TTC549 (cell line): ENCODE results near the gene PAX3.

Experiments used
- FAIRE-seq: peaks from 2 replicates; lab custom pipeline; 2012; peaks lifted over from hg19 to GRCh38; lab: Jason Lieb, UNC

PAX3 gene

GRCh38 chr2:222298311-222299150 is at the start of gene PAX3:
Gene PAX3 (minus strand): TSS chr2:222298998. CDS start chr2:222298615, 383 bp downstream.
- no peak for FAIRE-seq

DNA sequence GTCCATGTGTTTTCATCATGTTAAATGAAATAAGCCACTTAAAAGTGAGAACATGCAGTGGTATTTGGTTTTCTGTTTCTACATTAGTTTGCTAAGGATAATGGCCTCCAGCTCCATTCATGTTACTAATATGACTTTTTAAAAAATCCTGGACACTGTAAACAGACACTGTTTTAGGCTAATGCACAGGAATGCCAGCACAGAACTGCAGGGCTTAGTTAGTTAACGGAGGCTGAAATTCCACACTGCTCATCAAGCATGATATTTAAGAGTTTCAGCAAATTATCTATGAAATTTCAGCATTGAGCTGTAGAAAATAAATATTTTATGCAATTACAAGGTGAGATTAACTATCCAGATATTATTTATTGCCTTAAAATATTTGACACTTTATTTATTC is 42.5 kb upstream of the PAX3 start:
- FAIRE-seq = no peak

GRCh38 chr2:222338374-222338773 is 39.6 kb upstream of the PAX3 start:
- FAIRE-seq = no peak

DNA sequence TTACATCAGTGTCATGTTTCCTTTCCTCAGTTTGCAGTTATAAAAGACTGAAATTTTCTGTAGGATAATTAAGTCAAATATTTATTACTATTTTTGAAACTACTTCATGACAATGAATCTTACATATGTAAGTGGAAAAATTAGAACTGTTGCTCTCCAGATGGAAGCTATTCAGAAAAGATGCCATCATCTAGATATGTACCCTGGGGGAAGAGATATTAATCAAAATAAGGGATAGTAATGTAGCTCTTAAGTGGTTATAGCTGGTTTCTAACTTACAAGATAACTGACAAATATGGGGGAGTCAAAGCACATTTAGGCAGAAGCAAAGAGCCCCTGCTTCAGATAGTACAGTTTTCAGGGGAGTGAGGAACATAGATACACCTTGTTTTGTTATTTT is 38.1 kb upstream of the PAX3 start:
- no peak for FAIRE-seq

GRCh38 chr2:222336442-222336841 is 37.6 kb upstream of the PAX3 start:
- FAIRE-seq = no peak

GRCh38 chr2:222334914-222335313 is 36.1 kb upstream of the PAX3 start:
- FAIRE-seq = no peak

DNA sequence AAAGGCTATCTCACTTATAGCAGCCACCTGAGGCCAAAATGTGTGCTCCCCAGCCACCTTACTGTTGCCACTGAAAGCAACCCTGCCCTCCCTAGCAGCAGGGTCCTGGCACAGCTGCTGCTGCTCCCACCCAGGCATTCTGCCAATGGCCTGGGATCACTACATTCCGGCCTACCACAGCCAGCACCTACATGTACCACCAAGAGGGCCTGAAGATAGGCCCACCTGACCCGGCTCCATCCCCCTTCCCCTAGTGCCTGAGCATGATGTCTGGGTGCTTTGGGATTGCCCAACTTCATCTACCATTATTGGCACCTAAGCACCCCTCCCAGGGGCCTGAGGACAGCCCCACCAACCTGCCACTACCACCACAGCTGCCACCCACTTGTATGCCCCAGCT is 34.6 kb upstream of the PAX3 start:
- FAIRE-seq = no peak

DNA sequence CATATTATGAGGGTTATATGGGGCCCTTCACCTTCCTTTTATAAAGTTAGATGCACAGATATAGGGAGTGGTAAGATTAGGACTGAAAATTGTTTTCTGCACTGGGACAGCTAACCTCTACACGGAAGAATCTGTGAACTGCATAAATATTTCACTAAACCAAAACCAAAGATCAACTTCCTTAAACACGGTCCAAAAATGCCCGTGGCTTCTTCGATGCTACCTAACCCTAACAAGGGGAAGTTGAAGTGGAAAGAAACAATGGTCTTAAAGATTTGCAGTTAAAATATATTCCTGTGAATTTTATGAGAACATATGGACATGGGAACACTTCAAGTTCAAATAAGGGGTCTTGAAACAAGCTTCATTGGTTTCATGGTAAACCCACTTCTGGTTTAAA is 33.3 kb upstream of the PAX3 start:
- FAIRE-seq = no peak

GRCh38 chr2:222330910-222331309 is 32.1 kb upstream of the PAX3 start:
- FAIRE-seq = no peak

DNA sequence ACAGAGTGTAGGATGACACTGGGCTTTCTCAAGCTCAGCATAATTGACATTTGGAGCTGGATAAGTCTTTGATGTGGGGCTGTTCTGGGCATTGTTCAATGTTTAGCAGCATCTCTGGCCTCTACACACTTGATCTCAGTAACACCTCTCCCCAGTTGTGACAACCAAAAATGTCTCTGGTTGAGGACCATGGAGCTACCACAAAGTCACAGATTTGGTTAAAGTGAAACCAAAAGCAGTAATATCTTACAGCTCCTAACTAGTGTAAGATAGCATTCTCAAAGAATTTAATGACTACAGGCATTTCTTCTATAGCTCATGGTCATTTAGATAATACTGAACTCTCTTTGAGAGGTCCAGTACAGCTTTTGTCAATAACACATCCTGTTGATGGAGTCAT is 23.4 kb upstream of the PAX3 start:
- no peak for FAIRE-seq

DNA sequence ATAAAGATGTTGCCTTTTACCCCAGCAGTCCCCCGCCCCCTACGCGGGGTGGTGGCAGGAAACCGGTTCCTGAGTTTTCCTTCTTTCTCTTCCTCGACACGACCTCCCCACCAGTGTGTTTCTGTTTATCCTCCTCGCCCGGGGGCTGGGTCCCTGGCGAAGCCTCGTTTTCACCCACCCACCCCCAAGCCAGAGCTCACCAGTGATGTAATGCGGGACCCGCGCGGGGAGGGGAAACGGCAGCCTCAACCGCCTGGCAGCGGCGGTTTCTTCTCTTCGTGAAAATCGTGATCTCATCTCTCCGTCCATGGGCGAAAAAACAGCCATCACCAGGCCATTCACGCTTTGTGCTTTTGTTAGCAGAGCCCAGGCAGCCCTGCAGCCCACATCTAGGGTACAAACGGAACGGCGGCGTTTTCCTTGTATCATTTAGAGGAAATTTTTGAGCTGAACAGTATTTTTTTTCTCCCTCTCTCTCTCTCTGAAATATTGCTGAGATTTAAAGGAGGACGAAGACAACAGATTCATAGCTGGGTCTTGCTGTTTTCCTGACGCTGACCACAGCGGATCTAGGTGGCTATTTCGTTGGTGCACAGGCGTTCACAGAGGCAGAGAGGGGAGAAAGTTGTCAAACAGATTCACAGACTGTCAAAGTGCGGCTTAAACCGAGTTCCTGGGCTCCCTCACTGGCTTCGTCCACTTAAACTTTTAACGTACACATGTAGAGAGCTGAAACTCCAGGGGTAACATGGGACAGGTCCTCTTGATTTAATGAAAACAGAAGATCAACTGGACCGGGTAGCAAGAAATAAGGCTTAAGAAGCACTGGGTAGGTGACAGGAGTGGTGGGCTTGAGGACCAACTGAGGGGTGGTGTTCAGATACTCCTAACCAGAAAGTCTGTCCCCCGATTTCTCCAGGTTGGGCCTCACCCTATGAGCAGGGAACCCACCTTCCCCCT is 21.9 kb upstream of the PAX3 start:
- no peak for FAIRE-seq

DNA sequence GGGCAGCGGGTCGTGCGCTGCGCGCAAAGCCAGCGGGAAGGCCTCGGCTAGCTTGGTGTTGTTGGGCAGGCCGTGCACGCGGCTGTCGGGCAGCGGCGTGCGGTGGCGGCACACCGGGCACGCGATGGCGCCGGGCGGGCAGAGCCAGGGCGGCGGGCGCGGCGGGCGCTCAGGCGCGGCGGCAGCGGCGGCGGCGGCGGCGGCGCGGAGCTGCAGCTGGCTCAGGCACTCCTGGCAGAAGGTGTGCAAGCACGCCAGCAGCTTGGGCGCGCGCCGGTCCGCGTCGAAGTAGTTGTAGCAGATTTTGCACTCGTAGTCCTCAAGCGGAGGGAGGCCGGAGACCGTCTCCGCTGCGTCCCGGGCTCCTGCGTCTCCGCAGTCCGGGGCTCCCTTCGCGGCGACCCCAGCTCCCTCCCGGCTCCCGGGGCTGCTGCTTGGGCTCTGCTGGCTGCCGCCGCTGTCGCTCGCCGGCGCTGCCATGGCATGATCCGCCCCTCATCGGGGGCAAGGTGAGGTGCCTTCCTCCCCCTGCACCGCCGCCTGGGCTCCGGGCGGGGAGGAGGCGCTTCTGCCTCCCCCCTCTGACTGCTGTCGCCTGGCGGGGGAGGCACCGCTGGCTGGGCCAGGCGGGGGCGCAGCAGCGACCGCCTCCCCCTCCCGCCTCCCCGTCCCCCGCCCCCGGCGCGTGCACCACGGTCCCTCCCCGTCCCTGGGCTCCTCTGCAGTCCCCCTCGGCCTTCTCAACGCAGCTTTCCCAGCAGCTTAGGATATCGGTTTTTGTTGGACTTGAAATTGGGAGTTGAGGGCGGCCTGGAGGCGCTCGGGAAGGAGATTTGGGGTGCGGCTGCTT is 21.0 kb upstream of the PAX3 start:
- FAIRE-seq = no peak

GRCh38 chr2:222318712-222319585 is 20.2 kb upstream of the PAX3 start:
- FAIRE-seq = no peak

GRCh38 chr2:222318026-222318711 is 19.4 kb upstream of the PAX3 start:
- peak; percentile 65 for FAIRE-seq

GRCh38 chr2:222315443-222316121 is 16.8 kb upstream of the PAX3 start:
- no peak for FAIRE-seq

- no peak for FAIRE-seq
Observed at GRCh38 chr2:222313816-222314215, 15.0 kb upstream of the PAX3 start.

- FAIRE-seq = no peak
Observed at GRCh38 chr2:222311978-222312738, 13.4 kb upstream of the PAX3 start.

GRCh38 chr2:222311319-222311977 is 12.7 kb upstream of the PAX3 start:
- no peak for FAIRE-seq
